GM12878 (cell line): ENCODE results near the gene GSTO1. TPM values are rescaled to one million over a fixed set of nuclear protein-coding genes. Genes with fewer than 3 reads are reported as not detected.

ENCODE experiments used
- ATAC-seq: fragments of 200-7000 bp; cut with Tn5 transposase; 3 replicates; pipeline ENCODE4 v1.9.1; 2020; ENCODE audit warnings: mild to moderate bottlenecking, moderate library complexity
- BruUV-seq: library from RNA; stranded (reverse); fragments of 400-500 nt; replicated peaks from 2 replicates; lab custom pipeline; 2021; lab: Mats Ljungman, UMichigan
- CTCF ChIA-PET: fragments of 300-600 bp; sonication (Branson Sonifier 250); formaldehyde crosslinking; extraction: SDS; loops from one replicate; lab custom pipeline; 2021; ENCODE audit warnings: inconsistent platforms; lab: Yijun Ruan, JAX
- POLR2A ChIA-PET: fragments of 350-600 bp; formaldehyde crosslinking; extraction: SDS; loops from one replicate; lab custom pipeline; 2021; ENCODE audit warnings: inconsistent platforms; lab: Charles Lee
- RAD21 ChIA-PET: fragments of 300-600 bp; sonication (Branson Sonifier 250); formaldehyde crosslinking; loops from one replicate; lab custom pipeline; 2023; ENCODE audit warnings: antibody characterized with exemption; ENCODE audit not compliant: unreplicated experiment; lab: Charles Lee
- SMC1A ChIA-PET: fragments of 300-600 bp; sonication (Branson Sonifier 250); formaldehyde crosslinking; loops from one replicate; lab custom pipeline; 2023; ENCODE audit not compliant: unreplicated experiment, uncharacterized antibody; lab: Charles Lee
- DNase-seq: peaks from one replicate; pipeline ENCODE4 v3.0.0-alpha.2; 2011; ENCODE audit warnings: low read depth, low spot score
- FAIRE-seq: peaks from 3 replicates; lab custom pipeline; 2011; peaks lifted over from hg19 to GRCh38; lab: Jason Lieb, UNC
- H2AFZ ChIP-seq: 2 replicates; pipeline ENCODE4 v1.6.0; 2011; ENCODE audit warnings: low read depth, low read length, control low read depth; ENCODE audit not compliant: control insufficient read depth
- H3K27ac ChIP-seq: 2 replicates; pipeline ENCODE4 v1.5.1; 2011; ENCODE audit warnings: control low read depth; ENCODE audit not compliant: control insufficient read depth, insufficient read depth
- H3K27me3 ChIP-seq, 2 experiments: replicated peaks in 1 of 2; 2 replicates each; pipeline versions ENCODE4 v1.6.0 to v1.6.1; 2011; ENCODE audit warnings: low read length in 1 of 2; ENCODE audit not compliant: control insufficient read depth in 2 of 2, insufficient read depth in 2 of 2
- H3K36me3 ChIP-seq, 2 experiments: 2 replicates each; pipeline ENCODE4 v1.5.1; 2011; ENCODE audit warnings: low read length in 1 of 2; ENCODE audit not compliant: control insufficient read depth in 2 of 2, insufficient read depth in 2 of 2
- H3K4me1 ChIP-seq: 2 replicates; pipeline ENCODE4 v1.6.1; 2011; ENCODE audit warnings: mild to moderate bottlenecking, low read length, moderate library complexity, mixed read lengths; ENCODE audit not compliant: control insufficient read depth, insufficient read depth
- H3K4me2 ChIP-seq: 2 replicates; pipeline ENCODE4 v1.6.0; 2011; ENCODE audit warnings: control low read depth; ENCODE audit not compliant: control insufficient read depth, insufficient read depth
- H3K4me3 ChIP-seq: fragments of 200-600 bp; sonication (generic); 2 replicates; pipeline ENCODE4 v1.5.1; 2016
- H3K79me2 ChIP-seq: 2 replicates; pipeline ENCODE4 v1.6.0; 2011; ENCODE audit warnings: low read length; ENCODE audit not compliant: control insufficient read depth, insufficient read depth
- H3K9ac ChIP-seq: 2 replicates; pipeline ENCODE4 v1.8.0; 2011; ENCODE audit warnings: low read length, control low read depth, mixed read lengths; ENCODE audit not compliant: control insufficient read depth, insufficient read depth
- H3K9me3 ChIP-seq: replicated peaks from 3 replicates; pipeline ENCODE4 v1.5.1; 2011; ENCODE audit warnings: mild to moderate bottlenecking, low read length; ENCODE audit not compliant: control insufficient read depth, insufficient read depth
- H4K20me1 ChIP-seq: 2 replicates; pipeline ENCODE4 v1.6.0; 2011; ENCODE audit not compliant: control insufficient read depth, insufficient read depth
- ATF7 ChIP-seq: fragments of 450-650 bp; IDR thresholded peaks from 2 replicates; pipeline ENCODE4 v1.6.1; 2016; ENCODE audit warnings: low read depth, mild to moderate bottlenecking
- BCL11A ChIP-seq: IDR thresholded peaks from 2 replicates; pipeline ENCODE4 v1.6.1; 2011; ENCODE audit warnings: low read depth, low read length
- BHLHE40 ChIP-seq, 2 experiments: fragments of 450-650 bp in 1 of 2; IDR thresholded peaks; 2 replicates each; pipeline ENCODE4 v1.6.1; 2011 to 2017; ENCODE audit warnings: low read depth in 2 of 2, borderline replicate concordance in 1 of 2, improper control_type of control experiment in 1 of 2, low read length in 1 of 2, mild to moderate bottlenecking in 1 of 2
- DPF2 ChIP-seq: fragments of 450-650 bp; IDR thresholded peaks from 2 replicates; pipeline ENCODE4 v1.6.1; 2017; ENCODE audit warnings: mild to moderate bottlenecking
- E2F8 ChIP-seq: fragments of 450-650 bp; IDR thresholded peaks from 2 replicates; pipeline ENCODE4 v1.6.1; 2018; ENCODE audit warnings: mild to moderate bottlenecking, low read depth, moderate library complexity; ENCODE audit not compliant: partially characterized antibody
- GABPA ChIP-seq: IDR thresholded peaks from 2 replicates; pipeline ENCODE4 v1.6.1; 2014; ENCODE audit warnings: antibody characterized with exemption, low read depth, mild to moderate bottlenecking, inconsistent platforms
- IKZF1 ChIP-seq: fragments of 450-650 bp; conservative IDR thresholded peaks from 2 replicates; pipeline ENCODE4 v1.6.1; 2017; ENCODE audit warnings: antibody characterized with exemption, mild to moderate bottlenecking
- KDM1A ChIP-seq: fragments of 200-600 bp; sonication (generic); IDR thresholded peaks from 2 replicates; pipeline ENCODE4 v1.6.1; 2016; ENCODE audit warnings: borderline replicate concordance
- PAX8 ChIP-seq: fragments of 450-650 bp; IDR thresholded peaks from 2 replicates; pipeline ENCODE4 v1.6.1; 2017; ENCODE audit warnings: mild to moderate bottlenecking, moderate library complexity
- PML ChIP-seq: IDR thresholded peaks from 2 replicates; pipeline ENCODE4 v1.6.1; 2012; ENCODE audit warnings: low read length, inconsistent platforms
- WRNIP1 ChIP-seq: IDR thresholded peaks from 2 replicates; pipeline ENCODE4 v1.6.1; 2011; ENCODE audit warnings: low read depth, low read length, improper control_type of control experiment, borderline replicate concordance
- ZNF207 ChIP-seq: fragments of 450-650 bp; IDR thresholded peaks from 2 replicates; pipeline ENCODE4 v1.6.1; 2014; ENCODE audit warnings: antibody characterized with exemption, mild to moderate bottlenecking, borderline replicate concordance
- ZNF274 ChIP-seq: IDR thresholded peaks from one replicate; pipeline ENCODE4 v1.8.0; 2011; ENCODE audit not compliant: insufficient read length, insufficient read depth
- WGBS: methylation state at CpG from one replicate; pipeline ENCODE4 v1.1.6; 2016; ENCODE audit warnings: low lambda C conversion rate; ENCODE audit not compliant: insufficient replicate concordance, insufficient coverage; ENCODE audit errors: missing lambda C conversion rate; 5-methylcytosine and 5-hydroxymethylcytosine counted together
- in situ Hi-C: fragments of 300-500 bp; cut with MboI; formaldehyde crosslinking; loops from 9 replicates; pipeline ENCODE4 v1.14.3; 2018; ENCODE audit warnings: mixed read lengths
- intact Hi-C: fragments of 100-400 bp; cut with micrococcal nuclease; formaldehyde crosslinking; loops from one replicate; pipeline ENCODE4 v1.14.2; 2022; ENCODE audit not compliant: unreplicated experiment
- polyA plus RNA-seq, 11 experiments: library from polyadenylated mRNA; depleted of rRNA in 4 of 11; unstranded in 6 of 11; stranded (reverse) in 5 of 11; fragments of >200 nt; fragmentation: Nextera tagmentation in 4 of 11; fragmentation: Illumina TruSeq in 1 of 11; extraction: Ambion mirVana in 4 of 11; extraction: Trizol in 1 of 11; gene quantifications; 1 replicate in 1 of 11; 2 replicates in 10 of 11; pipeline versions ENCODE4 v1.2.1 to v1.2.3, GENCODE V29; 2011 to 2016; ENCODE audit warnings: inconsistent platforms in 2 of 11, missing spikeins in 2 of 11, low read depth in 1 of 11
- total RNA-seq, 4 experiments: library from RNA; depleted of rRNA in 3 of 4; stranded (reverse); fragments of >200 nt in 3 of 4; fragmentation: Illumina TruSeq in 1 of 4; extraction: Trizol in 1 of 4; gene quantifications; 2 replicates each; pipeline versions ENCODE4 v1.2.1 to v1.2.3, GENCODE V29; 2013 to 2021

The GSTO1 gene
- total and polyA plus RNA-seq, 10 of the 15 experiments (the other 5 are each of a cell fraction or from before 2014, with no cell fraction given), result 53.1 to 197 (median 112) TPM

DNA sequence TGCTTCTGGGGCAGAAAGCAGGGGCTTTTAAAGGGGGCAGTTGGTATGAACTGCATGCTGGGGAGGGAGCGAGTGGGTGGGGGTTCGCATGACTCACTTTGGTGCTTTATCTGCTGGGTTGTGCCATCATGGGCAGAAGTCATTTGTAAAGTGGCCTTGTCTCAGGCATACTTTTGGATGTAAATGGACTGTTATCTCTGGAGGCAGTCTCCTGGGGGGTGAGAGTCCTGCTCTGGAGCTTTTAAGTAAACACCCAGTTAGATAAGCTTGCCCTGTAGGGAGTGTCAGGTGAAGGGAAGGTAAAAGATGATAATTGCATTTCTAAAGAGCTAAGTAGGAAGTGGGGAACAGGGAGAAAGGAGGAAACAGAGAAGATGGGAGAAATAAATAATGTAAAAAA, 1.6 kb upstream of the GSTO1 start:
- no peak for TF ChIP-seq DPF2
- no peak for TF ChIP-seq BCL11A
- no peak for TF ChIP-seq WRNIP1
- no peak for TF ChIP-seq IKZF1
- no peak for TF ChIP-seq ATF7
- TF ChIP-seq KDM1A, result no peak
- no peak for TF ChIP-seq PAX8
- TF ChIP-seq BHLHE40 (IDR thresholded peaks at IDR 0.05; ENCODE audit: borderline replicate concordance in 1 of 2, low read depth in 2 of 2, low read length in 1 of 2), result no peak
- no peak for TF ChIP-seq PML
- TF ChIP-seq GABPA, result no peak
- TF ChIP-seq E2F8, result no peak
- no peak for TF ChIP-seq ZNF274
- TF ChIP-seq ZNF207, result no peak
- TF ChIP-seq, all 136 proteins: peak for 0
- ChIA-PET POLR2A (interaction anchor here (0.6 to 2.7 kb wide), 2 partner anchors 42 to 131 kb away, joined by 3 to 14 read pairs; partner anchors contain the start of gene SFR1), RAD21 (no interaction called here), CTCF (interaction anchor here (0.6 to 13.2 kb wide), 4 partner anchors 21 to 99 kb away, joined by 3 to 105 read pairs (median 4); no protein-coding TSS in a partner anchor), SMC1A (interaction anchor here (1.4 to 7.3 kb wide), 4 partner anchors 11 to 21 kb away, joined by 3 to 30 read pairs (median 4); partner anchors contain the start of gene GSTO2)
- DNase-seq (no peak), ATAC-seq (no peak), FAIRE-seq (no peak)
- no TSS peak for BruUV-seq
- H4K20me1 ChIP-seq, result no peaks in the 10 kb centered on the region
- peaks cover 8% of the 10 kb centered on the region for H3K4me1 ChIP-seq
- H3K27ac ChIP-seq, result no peak overlapping the region
- H3K9me3 ChIP-seq, result no peaks in the 10 kb centered on the region
- H3K4me2 ChIP-seq, result no peak overlapping the region
- H3K4me3 ChIP-seq, result no peak overlapping the region
- in situ Hi-C loops, result no loop called here
- H3K79me2 ChIP-seq, result peaks cover 38% of the 10 kb centered on the region
- no peak overlapping the region for H2AFZ ChIP-seq
- WGBS, result 82% methylated on average over 2 of the region's 2 CpGs
- H3K9ac ChIP-seq, result no peak overlapping the region
- peaks cover 0 to 7% of the 10 kb centered on the region in 2 experiments; a peak in 2 of 4 replicates for H3K36me3 ChIP-seq
- H3K27me3 ChIP-seq, result no peaks in the 10 kb centered on the region
- intact Hi-C loops, result no loop called here
